GM21737 (cell line): Measurements from ENCODE around the gene TPSG1.

ENCODE experiments used
- ATAC-seq: cut with Tn5 transposase; IDR thresholded peaks from one replicate; pipeline ENCODE4 v1.9.1; 2021; ENCODE audit warnings: mild to moderate bottlenecking, moderate library complexity; ENCODE audit not compliant: unreplicated experiment

TPSG1 gene

DNA sequence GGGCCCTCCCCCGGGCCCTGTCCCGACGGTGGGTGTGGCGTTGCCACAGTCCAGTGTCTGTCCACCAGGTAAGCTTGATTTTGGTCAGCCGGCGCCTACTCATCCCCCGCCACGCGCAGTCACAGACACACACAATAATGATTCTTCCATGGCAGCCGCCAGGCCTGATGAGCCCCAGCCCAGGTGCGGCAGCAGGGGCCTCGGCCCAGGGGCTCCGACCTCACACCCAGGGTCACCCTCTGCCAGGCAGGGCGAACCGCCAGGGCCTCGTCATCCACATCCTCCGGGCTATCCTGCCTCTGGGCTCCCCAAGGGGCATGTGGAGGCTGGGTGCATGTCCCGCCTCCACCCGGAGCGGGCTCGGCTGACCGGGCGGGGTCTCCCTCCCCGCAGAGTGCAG is 7.5 kb downstream of the TPSG1 start:
- no peak for ATAC-seq

DNA sequence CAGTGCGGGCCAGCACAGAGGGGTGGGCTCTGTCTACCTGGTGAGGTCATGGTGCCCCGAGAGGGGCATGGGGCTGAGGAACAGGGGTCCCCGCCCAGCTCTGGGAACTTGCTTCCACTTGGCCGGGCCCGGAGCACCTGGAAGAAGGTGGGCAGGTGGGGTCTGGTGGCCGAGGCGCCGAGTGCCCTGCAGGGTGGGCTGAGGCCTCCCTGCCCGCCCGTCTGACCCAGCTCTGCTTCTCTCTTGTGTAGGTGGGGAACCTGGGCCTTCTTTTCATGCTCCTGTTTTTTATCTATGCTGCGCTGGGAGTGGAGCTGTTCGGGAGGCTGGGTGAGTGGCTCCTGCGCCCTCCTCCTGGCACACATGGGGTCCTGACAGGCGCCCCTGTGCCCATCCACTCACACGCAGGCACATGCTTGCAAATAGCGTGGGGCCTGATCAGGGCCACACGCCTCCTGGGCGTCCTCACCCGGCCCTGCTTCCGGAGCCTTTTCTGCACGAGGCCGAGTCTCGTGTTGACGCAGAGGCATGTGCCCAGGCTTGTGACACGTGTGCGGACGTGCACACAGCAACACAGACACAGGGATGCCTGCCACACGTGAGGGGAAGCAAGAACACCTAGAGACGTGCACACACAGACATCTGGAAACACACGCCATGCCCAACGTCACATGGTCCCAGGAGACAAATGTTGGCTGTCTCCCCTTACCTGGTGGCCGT is 8.2 kb downstream of the TPSG1 start:
- no peak for ATAC-seq

DNA sequence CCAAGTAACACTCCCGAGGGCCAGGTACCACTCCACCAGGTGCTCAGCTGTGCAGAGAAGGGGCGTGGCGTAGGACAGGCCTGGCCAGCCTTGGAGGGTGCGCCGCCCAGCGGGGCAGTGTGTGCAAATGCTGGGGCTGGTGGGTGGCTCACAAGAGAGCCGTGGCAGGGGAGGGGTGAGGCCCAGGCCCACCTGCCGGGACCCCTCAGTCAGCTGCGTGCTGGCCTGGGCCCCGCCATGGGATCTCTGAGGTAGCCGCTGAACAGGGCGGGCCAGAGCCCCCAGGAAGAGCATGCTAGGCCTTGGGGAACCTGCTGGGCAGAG is 8.8 kb downstream of the TPSG1 start:
- no peak for ATAC-seq

DNA sequence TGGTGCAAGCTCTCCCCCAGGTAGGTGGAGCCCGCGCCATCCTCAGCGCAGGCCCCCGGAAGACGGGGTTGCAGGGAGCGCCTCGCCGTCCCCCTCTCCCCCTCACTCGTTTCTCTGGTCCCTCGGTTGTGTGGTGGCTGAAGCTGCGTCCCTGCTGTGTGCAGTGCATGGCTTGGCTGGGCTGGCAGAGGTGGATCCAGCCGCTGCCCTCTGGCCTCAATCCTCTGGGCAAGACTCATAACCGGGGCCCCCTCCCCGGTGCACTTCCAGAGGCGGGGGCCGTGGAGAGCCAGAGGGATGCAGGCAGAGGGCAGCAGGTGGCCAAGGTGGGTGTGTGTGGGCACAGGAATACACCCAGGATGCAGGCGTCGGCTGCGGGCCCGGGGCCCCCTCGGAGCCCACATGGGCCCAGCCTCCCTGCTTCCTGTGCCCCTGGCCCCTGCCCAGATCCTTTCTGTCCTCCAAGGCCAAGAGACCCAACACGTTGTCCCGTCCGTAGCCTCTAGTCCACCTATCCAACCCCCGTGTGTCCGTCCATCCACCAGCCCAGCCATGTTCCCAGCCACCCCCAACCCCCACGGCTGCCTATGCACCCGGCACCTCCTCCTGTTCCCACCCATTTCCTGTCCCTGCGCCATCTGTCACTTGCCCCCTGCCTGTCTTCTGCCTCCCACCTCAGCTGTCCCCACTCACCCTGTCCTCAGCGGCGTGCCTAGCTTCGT is 9.3 kb downstream of the TPSG1 start:
- no peak for ATAC-seq

DNA sequence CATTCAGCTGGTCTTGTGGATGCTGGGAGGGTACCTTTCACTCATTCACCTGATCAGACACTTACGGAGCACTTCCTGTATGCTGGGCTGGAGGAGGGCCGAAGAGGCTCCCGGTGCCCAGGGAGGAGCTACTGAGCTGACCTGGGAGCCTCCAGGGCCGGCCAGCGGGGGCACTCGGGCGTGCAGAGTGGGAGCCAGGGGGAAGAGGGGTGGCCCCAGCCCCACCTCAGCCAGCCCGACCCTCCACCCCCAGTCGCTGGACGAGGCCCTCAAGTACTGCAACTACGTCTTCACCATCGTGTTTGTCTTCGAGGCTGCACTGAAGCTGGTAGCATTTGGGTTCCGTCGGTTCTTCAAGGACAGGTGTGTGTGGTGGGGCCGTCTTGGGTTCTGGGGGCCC is 10.3 kb downstream of the TPSG1 start:
- ATAC-seq, result no peak

DNA sequence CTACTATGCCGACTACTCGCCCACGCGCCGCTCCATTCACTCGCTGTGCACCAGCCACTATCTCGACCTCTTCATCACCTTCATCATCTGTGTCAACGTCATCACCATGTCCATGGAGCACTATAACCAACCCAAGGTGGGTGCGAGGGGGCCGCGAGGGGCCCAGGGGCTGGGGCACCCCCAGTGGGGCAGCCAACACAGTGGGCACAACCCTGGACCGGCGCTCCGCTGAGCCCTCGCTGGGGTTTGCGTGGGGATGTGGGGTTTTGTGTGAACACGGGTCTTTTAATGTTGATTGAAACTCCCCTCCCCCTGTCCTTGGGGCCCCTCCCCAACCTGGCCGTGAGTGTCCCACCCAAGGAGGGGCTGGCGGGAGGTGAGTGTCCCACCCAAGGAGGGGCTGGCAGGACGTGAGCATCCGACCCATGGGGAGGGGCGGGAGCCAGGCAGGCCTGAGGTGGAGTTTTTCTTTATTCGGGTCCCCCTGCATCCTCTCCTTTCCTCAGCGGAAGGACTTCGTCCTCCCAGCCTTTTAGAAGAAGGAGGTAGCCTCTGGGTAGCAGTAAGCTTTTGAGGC is 11.2 kb downstream of the TPSG1 start:
- ATAC-seq, result no peak

DNA sequence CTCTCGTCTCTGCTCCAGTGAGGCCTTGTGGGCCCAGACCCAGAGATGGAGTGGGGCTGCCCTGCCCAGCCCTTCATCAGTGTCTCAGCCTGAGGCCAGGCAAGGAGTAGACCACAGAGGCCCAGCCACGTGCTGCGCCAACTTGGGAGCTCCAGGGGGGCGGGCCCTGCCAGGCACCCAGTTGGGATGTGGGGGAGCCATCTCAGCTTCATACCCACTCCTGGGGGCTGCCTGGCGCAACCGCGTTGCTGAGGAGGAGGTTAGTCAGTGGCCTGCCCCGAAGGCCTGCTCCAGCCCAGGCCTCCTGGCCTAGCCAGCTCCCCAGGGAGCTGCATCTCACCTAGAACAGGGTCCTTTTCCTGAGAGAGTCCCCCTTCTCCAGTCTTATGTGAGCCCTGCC is 11.8 kb downstream of the TPSG1 start:
- ATAC-seq, result no peak

DNA sequence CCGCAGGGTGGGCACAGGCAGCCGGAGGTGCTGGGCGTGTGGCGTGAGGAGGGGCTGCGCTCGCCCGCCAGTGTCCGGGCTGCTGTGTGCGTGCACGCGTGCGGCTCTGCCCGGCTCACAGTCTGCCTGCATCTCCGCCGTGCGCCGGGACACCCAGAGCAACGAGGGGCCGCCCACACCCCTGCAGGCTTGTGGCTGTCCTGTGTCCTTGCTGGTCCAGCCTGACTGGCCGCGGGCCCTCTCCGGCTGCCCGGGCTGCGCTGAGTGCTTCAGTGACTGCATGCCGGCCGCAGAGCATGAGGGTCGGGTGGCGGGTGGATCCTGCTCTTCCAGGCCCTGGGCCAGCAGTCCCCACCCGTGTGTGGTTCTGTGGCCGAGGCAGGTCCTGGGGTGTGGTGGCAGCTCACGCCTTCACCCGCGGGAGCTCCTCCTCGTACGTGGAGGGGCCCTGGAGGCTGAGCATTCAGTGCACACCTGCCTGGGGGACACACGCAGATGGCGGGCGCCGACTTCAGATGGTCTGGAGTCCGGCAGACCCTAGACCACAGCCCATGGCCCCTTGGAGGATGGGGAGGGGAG is 12.4 kb downstream of the TPSG1 start:
- no peak for ATAC-seq

DNA sequence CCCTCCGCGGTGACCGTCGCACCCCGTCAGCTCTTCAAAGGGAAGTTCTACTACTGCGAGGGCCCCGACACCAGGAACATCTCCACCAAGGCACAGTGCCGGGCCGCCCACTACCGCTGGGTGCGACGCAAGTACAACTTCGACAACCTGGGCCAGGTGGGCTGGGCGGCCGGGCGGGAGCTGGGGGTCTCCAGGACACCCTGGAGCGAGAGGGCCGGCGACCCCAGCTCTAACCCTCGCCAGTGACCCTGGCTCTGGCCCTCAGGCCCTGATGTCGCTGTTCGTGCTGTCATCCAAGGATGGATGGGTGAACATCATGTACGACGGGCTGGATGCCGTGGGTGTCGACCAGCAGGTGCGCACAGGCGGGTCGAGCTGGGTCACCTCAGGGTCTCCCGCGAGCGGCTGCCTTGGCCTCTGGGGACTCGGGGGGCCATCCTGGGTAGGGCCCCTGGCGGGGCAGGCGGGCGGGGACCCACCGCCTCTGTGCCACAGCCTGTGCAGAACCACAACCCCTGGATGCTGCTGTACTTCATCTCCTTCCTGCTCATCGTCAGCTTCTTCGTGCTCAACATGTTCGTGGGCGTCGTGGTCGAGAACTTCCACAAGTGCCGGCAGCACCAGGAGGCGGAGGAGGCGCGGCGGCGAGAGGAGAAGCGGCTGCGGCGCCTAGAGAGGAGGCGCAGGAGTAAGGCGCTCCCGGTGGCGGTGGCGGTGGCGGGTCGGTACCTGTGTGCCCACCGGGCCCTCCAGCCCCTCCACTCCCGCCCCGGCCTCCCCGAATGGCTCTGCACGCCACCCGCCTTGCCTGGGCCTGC is 13.4 kb downstream of the TPSG1 start:
- no peak for ATAC-seq

DNA sequence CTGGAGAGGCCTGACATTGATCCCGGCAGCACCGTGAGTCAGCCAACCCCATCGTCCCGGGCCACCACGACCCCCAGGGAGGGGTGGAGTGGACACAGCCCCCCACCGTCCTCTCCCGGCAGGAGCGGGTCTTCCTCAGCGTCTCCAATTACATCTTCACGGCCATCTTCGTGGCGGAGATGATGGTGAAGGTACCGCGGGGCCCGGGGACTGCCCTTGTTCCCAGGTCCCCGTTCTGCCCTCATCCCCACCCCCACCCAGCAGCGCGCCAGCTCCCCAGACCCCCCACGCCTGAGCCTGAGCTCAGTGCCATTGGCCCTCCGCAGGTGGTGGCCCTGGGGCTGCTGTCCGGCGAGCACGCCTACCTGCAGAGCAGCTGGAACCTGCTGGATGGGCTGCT is 14.6 kb downstream of the TPSG1 start:
- ATAC-seq, result no peak

DNA sequence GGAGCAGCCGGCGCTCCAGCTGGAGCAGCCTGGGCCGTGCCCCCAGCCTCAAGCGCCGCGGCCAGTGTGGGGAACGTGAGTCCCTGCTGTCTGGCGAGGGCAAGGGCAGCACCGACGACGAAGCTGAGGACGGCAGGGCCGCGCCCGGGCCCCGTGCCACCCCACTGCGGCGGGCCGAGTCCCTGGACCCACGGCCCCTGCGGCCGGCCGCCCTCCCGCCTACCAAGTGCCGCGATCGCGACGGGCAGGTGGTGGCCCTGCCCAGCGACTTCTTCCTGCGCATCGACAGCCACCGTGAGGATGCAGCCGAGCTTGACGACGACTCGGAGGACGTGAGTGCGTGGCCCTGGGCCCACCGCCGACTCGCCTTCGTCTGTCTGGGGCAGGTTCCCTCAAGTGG is 16.0 kb downstream of the TPSG1 start:
- no peak for ATAC-seq

DNA sequence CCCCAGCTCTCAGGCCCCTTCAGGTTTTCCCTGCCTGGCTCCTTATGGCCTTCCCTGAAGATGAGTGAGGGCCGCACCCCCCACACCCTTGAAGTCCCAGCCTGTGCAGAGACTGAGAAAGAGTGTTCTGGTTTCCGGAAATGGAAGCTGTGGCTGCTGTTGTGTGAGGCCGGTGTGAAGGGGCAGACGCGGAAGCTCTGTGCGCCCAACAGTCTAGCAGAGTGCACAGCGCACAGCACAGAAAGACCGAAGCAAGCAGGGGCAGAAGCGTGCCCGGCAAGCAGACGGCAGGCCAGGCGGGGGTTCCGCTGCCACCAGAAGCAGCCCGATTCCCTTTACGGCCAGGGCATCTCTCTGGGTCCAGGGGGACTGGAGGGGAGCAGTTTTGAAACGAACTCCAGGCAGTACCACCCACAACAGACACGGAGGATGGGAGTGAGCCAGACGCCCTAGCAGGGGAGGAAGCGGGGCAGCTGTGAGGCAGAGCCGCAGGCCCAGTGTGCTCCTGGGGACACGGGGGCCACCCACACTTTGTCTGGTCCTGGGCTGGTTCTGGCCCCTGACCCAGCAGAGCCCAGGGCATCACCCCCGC is 16.7 kb downstream of the TPSG1 start:
- no peak for ATAC-seq

DNA sequence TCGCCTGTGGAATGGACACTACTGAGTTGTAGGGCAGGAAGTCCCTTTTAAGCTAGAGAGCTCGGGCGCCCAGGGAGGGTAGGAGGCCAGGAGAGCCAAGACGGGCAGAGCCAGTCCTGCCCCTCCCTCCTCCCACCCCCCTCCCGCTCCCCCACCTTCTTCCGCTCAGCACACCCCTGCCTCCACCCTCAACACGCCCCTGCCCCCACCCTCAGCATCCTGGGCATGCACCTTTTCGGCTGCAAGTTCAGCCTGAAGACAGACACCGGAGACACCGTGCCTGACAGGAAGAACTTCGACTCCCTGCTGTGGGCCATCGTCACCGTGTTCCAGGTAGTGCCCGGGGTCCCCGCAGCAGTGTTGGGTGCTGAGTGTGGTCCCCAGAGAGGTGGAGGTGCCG is 18.3 kb downstream of the TPSG1 start:
- no peak for ATAC-seq

DNA sequence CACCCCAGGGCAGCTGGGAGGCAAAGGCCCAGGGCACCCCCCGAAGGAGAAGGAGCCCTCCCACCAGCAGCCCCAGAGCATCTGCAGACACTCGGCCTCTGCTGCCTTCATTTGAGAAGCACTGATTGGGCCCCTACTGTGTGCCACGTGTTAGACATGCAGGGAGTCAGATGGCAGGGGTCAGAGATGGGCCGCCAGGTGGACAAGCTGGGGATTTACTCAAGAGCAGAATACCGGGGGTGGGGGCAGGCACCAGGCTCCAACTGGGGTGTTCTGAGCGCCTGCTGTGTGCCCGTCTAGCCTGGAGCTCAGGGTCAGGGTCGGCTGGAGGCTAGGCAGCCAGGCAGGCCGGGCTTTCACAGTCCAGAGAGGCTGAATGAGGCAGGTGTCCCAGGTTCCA is 18.7 kb downstream of the TPSG1 start:
- ATAC-seq, result no peak

DNA sequence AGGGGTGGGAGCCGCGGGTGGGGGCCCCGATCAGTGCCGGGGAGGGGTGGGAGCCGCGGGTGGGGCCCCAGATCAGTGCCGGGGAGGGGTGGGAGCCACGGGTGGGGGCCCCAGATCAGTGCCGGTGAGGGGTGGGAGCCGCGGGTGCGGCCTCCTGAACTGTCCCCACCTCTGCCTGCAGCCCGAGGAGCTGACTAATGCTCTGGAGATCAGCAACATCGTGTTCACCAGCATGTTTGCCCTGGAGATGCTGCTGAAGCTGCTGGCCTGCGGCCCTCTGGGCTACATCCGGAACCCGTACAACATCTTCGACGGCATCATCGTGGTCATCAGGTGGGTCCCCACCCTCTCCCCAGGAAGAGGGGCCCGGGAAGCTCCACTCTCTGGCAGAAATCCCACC is 20.1 kb downstream of the TPSG1 start:
- ATAC-seq, result no peak

DNA sequence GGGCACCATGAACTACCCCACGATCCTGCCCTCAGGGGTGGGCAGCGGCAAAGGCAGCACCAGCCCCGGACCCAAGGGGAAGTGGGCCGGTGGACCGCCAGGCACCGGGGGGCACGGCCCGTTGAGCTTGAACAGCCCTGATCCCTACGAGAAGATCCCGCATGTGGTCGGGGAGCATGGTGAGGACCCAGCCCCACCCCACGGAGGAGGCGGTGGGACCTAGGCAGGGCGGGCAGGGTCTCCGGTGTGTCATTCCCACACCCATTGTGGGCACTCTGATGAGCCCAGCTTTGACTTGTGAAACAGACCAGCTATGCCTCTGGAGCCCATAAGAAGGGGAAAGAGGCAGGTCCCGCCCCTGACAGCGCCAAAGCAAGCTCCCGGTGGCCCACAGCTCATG is 22.8 kb downstream of the TPSG1 start:
- ATAC-seq, result no peak

DNA sequence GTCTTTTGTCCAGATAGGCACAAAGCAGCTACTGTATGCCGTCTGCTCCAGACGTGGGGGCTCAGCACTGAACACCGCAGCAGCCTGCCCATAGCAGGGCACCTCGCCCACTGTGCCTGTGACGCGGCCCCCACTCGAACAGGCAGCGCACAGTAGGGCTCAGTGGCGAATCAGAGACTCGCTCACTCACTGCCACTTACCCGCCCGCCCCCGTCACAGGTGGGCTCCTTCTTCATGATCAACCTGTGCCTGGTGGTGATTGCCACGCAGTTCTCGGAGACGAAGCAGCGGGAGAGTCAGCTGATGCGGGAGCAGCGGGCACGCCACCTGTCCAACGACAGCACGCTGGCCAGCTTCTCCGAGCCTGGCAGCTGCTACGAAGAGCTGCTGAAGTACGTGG is 23.6 kb downstream of the TPSG1 start:
- ATAC-seq, result no peak

DNA sequence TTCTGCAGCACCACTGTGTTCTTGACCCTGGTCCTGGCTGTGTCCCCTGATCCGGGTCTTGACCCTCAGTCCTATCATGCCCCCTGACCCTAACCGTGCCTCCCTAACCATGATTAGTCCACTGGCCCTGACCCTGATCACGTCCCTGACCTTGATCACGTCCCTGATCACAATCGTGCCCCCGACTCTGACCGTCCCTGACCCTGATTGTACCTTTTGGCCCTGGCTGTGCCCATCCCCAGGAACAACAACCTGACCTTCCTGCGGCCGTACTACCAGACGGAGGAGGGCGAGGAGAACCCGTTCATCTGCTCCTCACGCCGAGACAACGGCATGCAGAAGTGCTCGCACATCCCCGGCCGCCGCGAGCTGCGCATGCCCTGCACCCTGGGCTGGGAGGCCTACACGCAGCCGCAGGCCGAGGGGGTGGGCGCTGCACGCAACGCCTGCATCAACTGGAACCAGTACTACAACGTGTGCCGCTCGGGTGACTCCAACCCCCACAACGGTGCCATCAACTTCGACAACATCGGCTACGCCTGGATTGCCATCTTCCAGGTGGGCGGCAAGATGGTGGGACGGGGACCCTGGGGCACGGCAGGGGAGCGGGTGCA is 24.9 kb downstream of the TPSG1 start:
- ATAC-seq, result no peak

DNA sequence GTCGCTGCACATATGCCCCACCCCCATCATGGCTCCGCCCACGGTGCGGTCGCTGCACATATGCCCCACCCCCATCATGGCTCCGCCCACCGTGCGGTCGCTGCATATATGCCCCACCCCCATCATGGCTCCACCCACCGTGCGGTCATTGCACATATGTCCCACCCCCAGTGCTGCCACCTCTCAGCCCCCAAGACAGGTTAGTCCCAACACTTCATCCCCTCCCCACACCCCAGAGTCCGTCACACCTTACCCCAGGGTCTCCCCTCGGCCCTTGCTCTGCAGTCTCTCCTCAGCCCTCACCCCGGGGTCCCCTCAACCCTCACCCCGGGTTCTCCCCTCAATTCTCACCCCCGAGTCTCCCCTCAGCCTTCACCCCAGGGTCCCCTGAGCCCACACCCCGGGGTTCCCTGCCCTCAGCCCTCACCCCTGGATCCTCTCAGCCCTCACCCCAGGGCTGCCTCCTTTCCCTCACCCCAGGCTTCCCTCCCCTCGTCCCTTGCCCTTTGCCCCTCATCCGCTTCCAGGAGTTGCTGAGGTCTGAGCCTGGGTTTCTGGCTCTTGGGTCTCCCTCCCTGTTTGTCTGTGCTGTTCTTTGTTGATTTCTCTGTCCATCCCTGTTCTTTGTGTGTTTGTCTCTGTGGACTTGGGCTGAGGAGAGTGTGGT is 25.6 kb downstream of the TPSG1 start:
- no peak for ATAC-seq
